IMR-90 (cell line): ENCODE data around the gene TNFAIP8L1. TPM values are rescaled to one million over a fixed set of nuclear protein-coding genes. Genes with fewer than 3 reads are reported as not detected.

Source experiments
- ATAC-seq: fragments of 200-7000 bp; cut with Tn5 transposase; 2 replicates; pipeline ENCODE4 v1.9.1; 2020; ENCODE audit warnings: low read depth, mild to moderate bottlenecking, moderate library complexity
- BruUV-seq: library from RNA; stranded (reverse); fragments of 400-500 nt; replicated peaks from 2 replicates; lab custom pipeline; 2021; lab: Mats Ljungman, UMichigan
- CTCF ChIA-PET: fragments of 300-600 bp; formaldehyde crosslinking; extraction: SDS; loops from one replicate; lab custom pipeline; 2021; ENCODE audit warnings: antibody characterized with exemption; lab: Yijun Ruan, JAX
- POLR2A ChIA-PET: fragments of 300-600 bp; sonication (Branson Sonifier 250); formaldehyde crosslinking; loops from one replicate; lab custom pipeline; 2022; ENCODE audit warnings: antibody characterized with exemption; ENCODE audit not compliant: unreplicated experiment; lab: Charles Lee
- DNase-seq: peaks from one replicate; pipeline ENCODE4 v3.0.0; 2013
- H2AFZ ChIP-seq: replicated peaks from 2 replicates; pipeline ENCODE3; 2013; ENCODE audit warnings: low read length, mild to moderate bottlenecking; ENCODE audit not compliant: poor library complexity
- H2AK5ac ChIP-seq: 2 replicates; pipeline ENCODE4 v1.6.1; 2013; ENCODE audit warnings: low read depth, low read length, inconsistent platforms
- H2AK9ac ChIP-seq: replicated peaks from 2 replicates; pipeline ENCODE3; 2013; ENCODE audit warnings: mild to moderate bottlenecking, low read depth, low read length, moderate library complexity; ENCODE audit not compliant: poor library complexity
- H2BK120ac ChIP-seq: 2 replicates; pipeline ENCODE4 v1.6.1; 2013; ENCODE audit warnings: low read depth, low read length, inconsistent platforms
- H2BK15ac ChIP-seq: 3 replicates; pipeline ENCODE4 v1.6.1; 2013; ENCODE audit warnings: low read depth, low read length, inconsistent platforms
- H2BK20ac ChIP-seq: 2 replicates; pipeline ENCODE4 v1.6.1; 2013; ENCODE audit warnings: low read depth, mild to moderate bottlenecking, inconsistent platforms, low read length, moderate library complexity
- H2BK5ac ChIP-seq: 2 replicates; pipeline ENCODE4 v1.6.1; 2013; ENCODE audit warnings: mild to moderate bottlenecking, low read depth, low read length, inconsistent platforms; ENCODE audit not compliant: poor library complexity, severe bottlenecking
- H3K14ac ChIP-seq: replicated peaks from 2 replicates; pipeline ENCODE4 v1.6.1; 2013; ENCODE audit warnings: low read depth, low read length, inconsistent platforms
- H3K18ac ChIP-seq: 2 replicates; pipeline ENCODE4 v1.6.1; 2013; ENCODE audit warnings: low read depth, low read length, control low read depth
- H3K23ac ChIP-seq: 2 replicates; pipeline ENCODE4 v1.6.1; 2013; ENCODE audit warnings: low read depth, low read length, inconsistent platforms
- H3K27ac ChIP-seq: 2 replicates; pipeline ENCODE4 v1.5.1; 2013; ENCODE audit warnings: mild to moderate bottlenecking, control low read depth, low read length; ENCODE audit not compliant: insufficient read depth
- H3K27me3 ChIP-seq: 2 replicates; pipeline ENCODE4 v1.6.1; 2013; ENCODE audit warnings: low read length; ENCODE audit not compliant: control insufficient read depth, insufficient read depth
- H3K36me3 ChIP-seq: 2 replicates; pipeline ENCODE4 v1.6.1; 2013; ENCODE audit warnings: low read length, mixed read lengths; ENCODE audit not compliant: control insufficient read depth, insufficient read depth
- H3K4ac ChIP-seq: 2 replicates; pipeline ENCODE4 v1.6.1; 2013; ENCODE audit warnings: low read depth, low read length, inconsistent platforms
- H3K4me1 ChIP-seq: 2 replicates; pipeline ENCODE4 v1.6.1; 2013; ENCODE audit warnings: low read length, mixed read lengths; ENCODE audit not compliant: control insufficient read depth, insufficient read depth
- H3K4me2 ChIP-seq: 2 replicates; pipeline ENCODE4 v1.6.1; 2013; ENCODE audit warnings: low read depth, mild to moderate bottlenecking, control low read depth, low read length, moderate library complexity
- H3K4me3 ChIP-seq: 2 replicates; pipeline ENCODE4 v1.5.1; 2013; ENCODE audit warnings: low read depth, mild to moderate bottlenecking, control low read depth, low read length, moderate library complexity; ENCODE audit not compliant: insufficient read depth
- H3K56ac ChIP-seq: 2 replicates; pipeline ENCODE4 v1.6.1; 2013; ENCODE audit warnings: low read length, inconsistent platforms; ENCODE audit not compliant: insufficient read depth; ENCODE audit errors: extremely low read depth
- H3K79me1 ChIP-seq, 2 experiments: 2 replicates each; pipeline ENCODE4 v1.6.1; 2013; ENCODE audit warnings: low read length in 2 of 2, inconsistent platforms in 1 of 2, low read depth in 1 of 2
- H3K9ac ChIP-seq: 2 replicates; pipeline ENCODE4 v1.6.1; 2013; ENCODE audit warnings: low read depth, low read length, control low read depth
- H3K9me1 ChIP-seq: 2 replicates; pipeline ENCODE4 v1.6.1; 2013; ENCODE audit warnings: low read length, inconsistent platforms; ENCODE audit not compliant: insufficient read depth
- H3K9me3 ChIP-seq: 2 replicates; pipeline ENCODE4 v1.6.1; 2013; ENCODE audit warnings: low read length; ENCODE audit not compliant: control insufficient read depth, insufficient read depth
- H4K20me1 ChIP-seq: 2 replicates; pipeline ENCODE4 v1.6.1; 2013; ENCODE audit warnings: low read length, inconsistent platforms; ENCODE audit not compliant: insufficient read depth
- H4K5ac ChIP-seq: 2 replicates; pipeline ENCODE4 v1.6.1; 2013; ENCODE audit warnings: mild to moderate bottlenecking, low read depth, low read length, control low read depth
- H4K8ac ChIP-seq, 2 experiments: 2 replicates each; pipeline ENCODE4 v1.6.1; 2013; ENCODE audit warnings: low read depth in 2 of 2, low read length in 2 of 2, control low read depth in 1 of 2, inconsistent platforms in 1 of 2
- H4K91ac ChIP-seq: 2 replicates; pipeline ENCODE4 v1.6.1; 2013; ENCODE audit warnings: low read depth, low read length, inconsistent platforms; ENCODE audit not compliant: insufficient read depth
- BHLHE40 ChIP-seq: fragments of 150-350 bp; IDR thresholded peaks from 2 replicates; pipeline ENCODE4 v1.6.1; 2016; ENCODE audit warnings: mild to moderate bottlenecking, low read depth, low read length
- CEBPB ChIP-seq: IDR thresholded peaks from 2 replicates; pipeline ENCODE4 v1.6.1; 2012; ENCODE audit warnings: low read depth, low read length, improper control_type of control experiment
- CHD1 ChIP-seq: IDR thresholded peaks from 2 replicates; pipeline ENCODE4 v1.6.1; 2012; ENCODE audit warnings: low read depth, low read length, improper control_type of control experiment
- CTCF ChIP-seq: conservative IDR thresholded peaks from 2 replicates; pipeline ENCODE4 v1.5.1; 2012; ENCODE audit warnings: mild to moderate bottlenecking, low read depth, low read length, improper control_type of control experiment
- FOS ChIP-seq: fragments of 150-350 bp; IDR thresholded peaks from 2 replicates; pipeline ENCODE4 v1.6.1; 2016; ENCODE audit warnings: low read depth, low read length
- MAFK ChIP-seq: IDR thresholded peaks from 2 replicates; pipeline ENCODE4 v1.6.1; 2012; ENCODE audit warnings: low read depth, low read length, improper control_type of control experiment
- MAZ ChIP-seq: IDR thresholded peaks from 2 replicates; pipeline ENCODE4 v1.6.1; 2012; ENCODE audit warnings: low read depth, mild to moderate bottlenecking, low read length, improper control_type of control experiment, moderate library complexity, borderline replicate concordance
- MXI1 ChIP-seq: IDR thresholded peaks from 2 replicates; pipeline ENCODE4 v1.6.1; 2012; ENCODE audit warnings: low read depth, mild to moderate bottlenecking, low read length, moderate library complexity, borderline replicate concordance
- NFE2L2 ChIP-seq: fragments of 150-350 bp; IDR thresholded peaks from 2 replicates; pipeline ENCODE4 v1.6.1; 2016; ENCODE audit warnings: low read depth, mild to moderate bottlenecking, low read length
- POLR2A ChIP-seq: IDR thresholded peaks from 2 replicates; pipeline ENCODE4 v1.6.1; 2012; ENCODE audit warnings: mild to moderate bottlenecking, low read depth, low read length
- RAD21 ChIP-seq: IDR thresholded peaks from 2 replicates; pipeline ENCODE4 v1.6.1; 2012; ENCODE audit warnings: low read length, improper control_type of control experiment
- RCOR1 ChIP-seq: IDR thresholded peaks from 2 replicates; pipeline ENCODE4 v1.6.1; 2012; ENCODE audit warnings: mild to moderate bottlenecking, low read length, improper control_type of control experiment; ENCODE audit not compliant: insufficient replicate concordance
- RFX5 ChIP-seq: IDR thresholded peaks from 2 replicates; pipeline ENCODE4 v1.8.0; 2012; ENCODE audit warnings: low read depth, mild to moderate bottlenecking, low read length, moderate library complexity
- SMC3 ChIP-seq: fragments of 150-350 bp; IDR thresholded peaks from 2 replicates; pipeline ENCODE4 v1.6.1; 2016; ENCODE audit warnings: low read depth, mild to moderate bottlenecking, antibody characterized with exemption, low read length, moderate library complexity
- WGBS, 2 experiments: methylation state at CpG; one replicate each; pipeline versions ENCODE4 v1.1.5 to v1.1.7; 2013; ENCODE audit warnings: missing lambda C conversion rate in 2 of 2; ENCODE audit not compliant: insufficient read length in 1 of 2; ENCODE audit errors: extremely low coverage in 2 of 2; 5-methylcytosine and 5-hydroxymethylcytosine counted together
- dilution Hi-C: fragments of 300-500 bp; cut with HindIII; formaldehyde crosslinking; loops from one replicate; pipeline ENCODE4 v1.14.3; 2018; ENCODE audit warnings: low sequenced_read_pairs; ENCODE audit not compliant: unreplicated experiment
- in situ Hi-C: fragments of 300-500 bp; cut with MboI; formaldehyde crosslinking; loops from 3 replicates; pipeline ENCODE4 v1.14.3; 2019; ENCODE audit warnings: low sequenced_read_pairs, inconsistent platforms, mixed read lengths
- intact Hi-C: fragments of 100-400 bp; cut with micrococcal nuclease; formaldehyde crosslinking; loops from 2 replicates; pipeline ENCODE4 v1.10.0; 2022
- polyA plus RNA-seq, 3 experiments: library from polyadenylated mRNA; depleted of rRNA; stranded (reverse); fragments of >200 nt; gene quantifications; 2 replicates each; pipeline ENCODE4 v1.2.3, GENCODE V29; 2012; ENCODE audit warnings: low replicate concordance in 1 of 3
- total RNA-seq: library from RNA; depleted of rRNA; stranded (reverse); fragments of >200 nt; gene quantifications from 2 replicates; pipeline ENCODE4 v1.2.3, GENCODE V29; 2012
- TF ChIP-seq, protein P1 (sequence below): fragments of 150-350 bp; IDR thresholded peaks from 2 replicates; pipeline ENCODE4 v1.6.1; 2016; ENCODE audit warnings: low read depth, mild to moderate bottlenecking, low read length, moderate library complexity, borderline replicate concordance
- TF ChIP-seq, protein P2 (sequence below): fragments of 150-350 bp; IDR thresholded peaks from 2 replicates; pipeline ENCODE4 v1.6.1; 2017; ENCODE audit warnings: mild to moderate bottlenecking, antibody characterized with exemption, low read length, low read depth

The TNFAIP8L1 gene
- total and polyA plus RNA-seq, 2 of the 4 experiments (the other 2 are of a cell fraction), result 2.5 to 6.0 TPM

DNA sequence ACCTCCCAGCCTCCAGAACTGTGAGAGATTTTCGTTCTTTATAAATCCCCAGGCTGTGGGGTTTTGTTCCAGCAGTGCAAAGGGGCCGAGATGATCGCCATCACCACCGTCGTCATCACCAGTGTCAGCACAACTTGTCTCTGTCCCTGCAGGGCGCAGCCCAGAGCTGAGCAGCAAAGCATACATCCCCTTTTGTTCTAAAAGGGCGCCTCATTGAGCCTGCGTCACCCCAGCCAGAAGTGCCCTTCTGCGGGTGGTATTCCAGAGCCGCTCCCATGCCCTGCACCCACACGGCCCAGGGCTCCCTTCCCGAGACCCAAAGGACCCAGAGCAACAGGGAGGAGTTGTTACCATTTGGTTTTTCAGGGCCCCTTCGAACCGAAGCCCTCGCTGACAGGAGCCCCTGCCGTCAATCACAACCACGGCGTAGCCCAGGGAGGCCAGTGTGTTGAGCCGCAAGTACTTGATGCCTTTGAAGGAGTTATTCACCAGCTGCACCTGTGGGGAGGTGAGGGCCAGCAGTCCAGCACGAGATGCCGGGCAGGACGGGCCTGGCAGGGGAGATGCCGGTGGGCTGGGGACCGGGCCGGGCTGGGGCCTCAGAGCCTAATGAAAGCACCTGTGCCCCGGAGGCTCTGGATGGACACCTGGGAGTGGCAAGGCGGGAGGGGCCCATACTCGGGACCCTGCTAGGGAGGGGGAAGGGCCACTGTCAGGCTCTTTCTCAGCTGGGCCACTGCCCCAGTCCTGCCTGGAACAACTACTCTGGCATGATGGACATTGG lies 45.2 kb downstream of the TNFAIP8L1 start:
- no peak overlapping the region for H3K14ac ChIP-seq
- 95% methylated on average over 18 of the region's 28 CpGs; no CpG with 5 or more reads in 1 of the 2 experiments for WGBS, 2 experiments
- in situ Hi-C loops, result no loop called here
- no peak overlapping the region for H3K27ac ChIP-seq
- H2AFZ ChIP-seq, result no peak overlapping the region
- no peak overlapping the region for H4K91ac ChIP-seq
- no peaks in the 10 kb centered on the region for H3K27me3 ChIP-seq
- POLR2A ChIA-PET, result no interaction called here
- no peaks in the 10 kb centered on the region for H3K9me3 ChIP-seq
- H3K36me3 ChIP-seq, result peaks cover 59% of the 10 kb centered on the region
- no peaks in the 10 kb centered on the region for H3K9me1 ChIP-seq
- DNase-seq (no peak), ATAC-seq (no peak)
- TF ChIP-seq, protein P1, sequence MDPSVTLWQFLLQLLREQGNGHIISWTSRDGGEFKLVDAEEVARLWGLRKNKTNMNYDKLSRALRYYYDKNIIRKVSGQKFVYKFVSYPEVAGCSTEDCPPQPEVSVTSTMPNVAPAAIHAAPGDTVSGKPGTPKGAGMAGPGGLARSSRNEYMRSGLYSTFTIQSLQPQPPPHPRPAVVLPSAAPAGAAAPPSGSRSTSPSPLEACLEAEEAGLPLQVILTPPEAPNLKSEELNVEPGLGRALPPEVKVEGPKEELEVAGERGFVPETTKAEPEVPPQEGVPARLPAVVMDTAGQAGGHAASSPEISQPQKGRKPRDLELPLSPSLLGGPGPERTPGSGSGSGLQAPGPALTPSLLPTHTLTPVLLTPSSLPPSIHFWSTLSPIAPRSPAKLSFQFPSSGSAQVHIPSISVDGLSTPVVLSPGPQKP, result no peak
- TF ChIP-seq MAFK, result no peak
- no peak for TF ChIP-seq RAD21
- no peak for TF ChIP-seq CTCF
- no peak for TF ChIP-seq MAZ
- TF ChIP-seq MXI1, result no peak
- TF ChIP-seq, protein P2, sequence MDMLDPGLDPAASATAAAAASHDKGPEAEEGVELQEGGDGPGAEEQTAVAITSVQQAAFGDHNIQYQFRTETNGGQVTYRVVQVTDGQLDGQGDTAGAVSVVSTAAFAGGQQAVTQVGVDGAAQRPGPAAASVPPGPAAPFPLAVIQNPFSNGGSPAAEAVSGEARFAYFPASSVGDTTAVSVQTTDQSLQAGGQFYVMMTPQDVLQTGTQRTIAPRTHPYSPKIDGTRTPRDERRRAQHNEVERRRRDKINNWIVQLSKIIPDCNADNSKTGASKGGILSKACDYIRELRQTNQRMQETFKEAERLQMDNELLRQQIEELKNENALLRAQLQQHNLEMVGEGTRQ, result no peak
- no peak for TF ChIP-seq CHD1
- no peak for TF ChIP-seq POLR2A
- no peak for TF ChIP-seq CEBPB
- TF ChIP-seq BHLHE40, result no peak
- no peak for TF ChIP-seq SMC3
- no peak for TF ChIP-seq RCOR1
- no peak for TF ChIP-seq RFX5
- TF ChIP-seq FOS, result no peak
- TF ChIP-seq NFE2L2, result no peak
- H4K20me1 ChIP-seq, result no peaks in the 10 kb centered on the region
- no peak overlapping the region for H3K56ac ChIP-seq
- H4K5ac ChIP-seq, result no peak overlapping the region
- no peak overlapping the region for H3K4ac ChIP-seq
- CTCF ChIA-PET, result no interaction called here
- H2BK5ac ChIP-seq, result no peak overlapping the region
- no TSS peak for BruUV-seq
- H3K18ac ChIP-seq, result no peak overlapping the region
- H3K9ac ChIP-seq, result no peak overlapping the region
- H2BK120ac ChIP-seq, result no peak overlapping the region
- H3K4me1 ChIP-seq, result no peaks in the 10 kb centered on the region
- no peak overlapping the region for H3K4me2 ChIP-seq
- dilution Hi-C loops, result no loop called here
- H4K8ac ChIP-seq, result no peak overlapping the region
- no peak overlapping the region for H2AK5ac ChIP-seq
- no peak overlapping the region for H3K4me3 ChIP-seq
- H2AK9ac ChIP-seq, result no peak overlapping the region
- H2BK20ac ChIP-seq, result no peak overlapping the region
- H2BK15ac ChIP-seq, result no peak overlapping the region
- peaks cover 0 to 5% of the 10 kb centered on the region in 2 experiments; a peak in 2 of 4 replicates for H3K79me1 ChIP-seq
- intact Hi-C loops, result no loop called here
- no peak overlapping the region for H3K23ac ChIP-seq
